Smooth muscle cell (in vitro differentiated cells): ENCODE results near the gene PGM2L1. TPM values are rescaled to one million over a fixed set of nuclear protein-coding genes. Genes with fewer than 3 reads are reported as not detected.

Source experiments
- DNase-seq: peaks from one replicate; lab custom pipeline; 2025; ENCODE audit not compliant: unreplicated experiment; lab: John Stamatoyannopoulos, UW
- H2AFZ ChIP-seq: fragments of 200-600 bp; sonication (generic); 2 replicates; pipeline ENCODE4 v1.6.0; 2016; ENCODE audit warnings: antibody characterized with exemption, low read depth, mild to moderate bottlenecking
- H3F3A ChIP-seq: fragments of 200-600 bp; sonication (generic); 2 replicates; pipeline ENCODE4 v1.6.0; 2017; ENCODE audit warnings: antibody characterized with exemption, low read depth
- H3K27ac ChIP-seq: fragments of 200-600 bp; sonication (generic); 2 replicates; pipeline ENCODE4 v1.5.1; 2016; ENCODE audit warnings: low read depth, mild to moderate bottlenecking
- H3K27me3 ChIP-seq: fragments of 200-600 bp; sonication (generic); 2 replicates; pipeline ENCODE4 v1.6.1; 2016; ENCODE audit warnings: low read depth, mild to moderate bottlenecking
- H3K36me3 ChIP-seq: fragments of 200-600 bp; sonication (generic); 2 replicates; pipeline ENCODE4 v1.5.1; 2016; ENCODE audit warnings: low read depth
- H3K4me1 ChIP-seq: fragments of 200-600 bp; sonication (generic); 2 replicates; pipeline ENCODE4 v1.5.1; 2016; ENCODE audit warnings: low read depth
- H3K4me2 ChIP-seq: fragments of 200-600 bp; sonication (generic); 2 replicates; pipeline ENCODE4 v1.6.0; 2016; ENCODE audit warnings: mild to moderate bottlenecking
- H3K4me3 ChIP-seq: fragments of 200-600 bp; sonication (generic); 2 replicates; pipeline ENCODE4 v1.5.1; 2016; ENCODE audit warnings: mild to moderate bottlenecking
- H3K79me2 ChIP-seq: fragments of 200-600 bp; sonication (generic); 2 replicates; pipeline ENCODE4 v1.6.0; 2016; ENCODE audit warnings: low read depth, mild to moderate bottlenecking
- H3K9ac ChIP-seq: fragments of 200-600 bp; sonication (generic); 2 replicates; pipeline ENCODE4 v1.6.0; 2016; ENCODE audit warnings: low read depth
- H3K9me3 ChIP-seq: fragments of 200-600 bp; sonication (generic); replicated peaks from 2 replicates; pipeline ENCODE4 v1.5.1; 2016; ENCODE audit warnings: low read depth
- H4K20me1 ChIP-seq: fragments of 200-600 bp; sonication (generic); 2 replicates; pipeline ENCODE4 v1.6.0; 2016; ENCODE audit warnings: low read depth
- WGBS: methylation state at CpG from one replicate; pipeline ENCODE4 v1.1.7; 2016; ENCODE audit warnings: low lambda C conversion rate; 5-methylcytosine and 5-hydroxymethylcytosine counted together
- polyA plus RNA-seq: library from polyadenylated mRNA; unstranded; fragments of >200 nt; fragmentation: Nextera tagmentation; extraction: Ambion mirVana; gene quantifications from 2 replicates; pipeline ENCODE4 v1.2.1, GENCODE V29; 2016
- total RNA-seq: library from RNA; depleted of rRNA; stranded (reverse); fragments of >200 nt; gene quantifications from 2 replicates; pipeline ENCODE4 v1.2.3, GENCODE V29; 2014
- TF ChIP-seq, protein P1 (sequence below): fragments of 200-600 bp; sonication (generic); IDR thresholded peaks from 2 replicates; pipeline ENCODE4 v1.5.1; 2017; ENCODE audit warnings: borderline replicate concordance, mild to moderate bottlenecking, antibody characterized with exemption; ENCODE audit not compliant: insufficient read depth, poor library complexity, severe bottlenecking

PGM2L1 gene
- total and polyA plus RNA-seq, 2 experiments from 2014 or later, result 6.7 to 17.5 TPM

GRCh38 chr11:74297484-74297883, 100.7 kb downstream of the PGM2L1 start:
- WGBS, result 100% methylated on average over 1 of the region's 1 CpG
- Histone ChIP-seq H3K36me3 (no peaks in the 10 kb centered on the region), H4K20me1 (no peaks in the 10 kb centered on the region), H3K79me2 (no peaks in the 10 kb centered on the region), H3K4me2 (no peak overlapping the region), H3F3A (no peaks in the 10 kb centered on the region), H3K4me3 (no peak overlapping the region), H3K4me1 (no peaks in the 10 kb centered on the region), H3K9ac (no peak overlapping the region), H3K27me3 (no peaks in the 10 kb centered on the region), H2AFZ (no peak overlapping the region), H3K27ac (no peak overlapping the region), H3K9me3 (no peaks in the 10 kb centered on the region)
- TF ChIP-seq, protein P1, sequence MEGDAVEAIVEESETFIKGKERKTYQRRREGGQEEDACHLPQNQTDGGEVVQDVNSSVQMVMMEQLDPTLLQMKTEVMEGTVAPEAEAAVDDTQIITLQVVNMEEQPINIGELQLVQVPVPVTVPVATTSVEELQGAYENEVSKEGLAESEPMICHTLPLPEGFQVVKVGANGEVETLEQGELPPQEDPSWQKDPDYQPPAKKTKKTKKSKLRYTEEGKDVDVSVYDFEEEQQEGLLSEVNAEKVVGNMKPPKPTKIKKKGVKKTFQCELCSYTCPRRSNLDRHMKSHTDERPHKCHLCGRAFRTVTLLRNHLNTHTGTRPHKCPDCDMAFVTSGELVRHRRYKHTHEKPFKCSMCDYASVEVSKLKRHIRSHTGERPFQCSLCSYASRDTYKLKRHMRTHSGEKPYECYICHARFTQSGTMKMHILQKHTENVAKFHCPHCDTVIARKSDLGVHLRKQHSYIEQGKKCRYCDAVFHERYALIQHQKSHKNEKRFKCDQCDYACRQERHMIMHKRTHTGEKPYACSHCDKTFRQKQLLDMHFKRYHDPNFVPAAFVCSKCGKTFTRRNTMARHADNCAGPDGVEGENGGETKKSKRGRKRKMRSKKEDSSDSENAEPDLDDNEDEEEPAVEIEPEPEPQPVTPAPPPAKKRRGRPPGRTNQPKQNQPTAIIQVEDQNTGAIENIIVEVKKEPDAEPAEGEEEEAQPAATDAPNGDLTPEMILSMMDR, result no peak
- no peak for DNase-seq

DNA sequence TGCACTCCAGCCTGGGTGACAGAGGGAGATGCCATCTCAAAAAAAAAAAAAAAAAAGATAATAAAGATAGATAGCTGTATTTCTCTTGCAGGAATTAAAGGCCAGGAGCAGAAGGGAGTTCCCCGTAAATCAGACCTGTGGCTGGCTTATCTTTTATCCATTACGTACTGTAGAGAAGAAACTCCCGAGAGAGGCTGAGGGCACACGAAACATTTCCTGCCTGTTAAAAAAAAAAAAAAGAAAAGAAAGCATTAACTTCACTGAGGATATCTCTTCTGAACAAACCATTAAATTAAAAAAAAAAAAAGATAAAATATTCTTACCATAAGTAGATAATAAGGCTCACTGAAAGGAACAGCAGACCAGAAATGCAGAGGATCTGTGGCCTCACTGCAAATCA, 109.3 kb downstream of the PGM2L1 start:
- no peak for DNase-seq
- Histone ChIP-seq H3K79me2 (no peaks in the 10 kb centered on the region), H3K27ac (peak overlapping the region; percentile 66), H2AFZ (no peak overlapping the region), H3F3A (no peaks in the 10 kb centered on the region), H3K4me1 (no peaks in the 10 kb centered on the region), H3K4me2 (peak overlapping the region; percentile 27), H3K4me3 (no peak overlapping the region), H3K9me3 (no peaks in the 10 kb centered on the region), H3K27me3 (no peaks in the 10 kb centered on the region), H4K20me1 (no peaks in the 10 kb centered on the region), H3K36me3 (no peaks in the 10 kb centered on the region), H3K9ac (no peak overlapping the region)
- TF ChIP-seq, protein P1, result no peak
- 50% methylated on average over 4 of the region's 4 CpGs for WGBS

GRCh38 chr11:74288161-74288560, 110.1 kb downstream of the PGM2L1 start:
- Histone ChIP-seq H3K4me2 (peak overlapping the region; percentile 27), H3K27ac (peak overlapping the region; percentile 66), H4K20me1 (no peaks in the 10 kb centered on the region), H2AFZ (no peak overlapping the region), H3K36me3 (no peaks in the 10 kb centered on the region), H3F3A (no peaks in the 10 kb centered on the region), H3K9me3 (no peaks in the 10 kb centered on the region), H3K4me1 (no peaks in the 10 kb centered on the region), H3K79me2 (no peaks in the 10 kb centered on the region), H3K9ac (no peak overlapping the region), H3K27me3 (no peaks in the 10 kb centered on the region), H3K4me3 (no peak overlapping the region)
- TF ChIP-seq, protein P1, result no peak
- WGBS, result 0% methylated on average over 1 of the region's 1 CpG
- no peak for DNase-seq

DNA sequence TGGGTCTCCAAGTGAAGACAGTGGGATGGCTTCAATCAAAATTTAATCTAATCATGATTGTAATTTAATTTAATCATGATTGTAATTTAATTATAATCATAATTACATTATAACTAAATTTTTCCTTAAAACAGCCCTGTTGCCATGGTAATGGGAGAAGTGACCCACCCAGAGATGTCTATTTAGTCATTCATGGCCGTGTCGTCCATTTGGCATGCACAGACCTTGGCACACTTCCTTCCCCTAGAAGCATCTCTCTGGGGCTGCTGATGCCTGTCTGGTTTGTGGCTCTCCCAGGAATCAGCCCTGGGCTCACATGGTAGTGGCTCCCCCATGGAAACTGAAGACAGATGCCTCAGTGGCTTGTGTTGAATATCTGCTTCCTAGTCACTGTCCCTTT, 113.8 kb downstream of the PGM2L1 start:
- 85% methylated on average over 2 of the region's 2 CpGs for WGBS
- DNase-seq, result no peak
- Histone ChIP-seq H3K9ac (no peak overlapping the region), H3K79me2 (no peaks in the 10 kb centered on the region), H3K27me3 (no peaks in the 10 kb centered on the region), H3K4me1 (peaks cover 3% of the 10 kb centered on the region), H3K27ac (no peak overlapping the region), H3K4me2 (no peak overlapping the region), H3K9me3 (no peaks in the 10 kb centered on the region), H3F3A (peaks cover 2% of the 10 kb centered on the region), H3K4me3 (no peak overlapping the region), H4K20me1 (no peaks in the 10 kb centered on the region), H3K36me3 (no peaks in the 10 kb centered on the region), H2AFZ (no peak overlapping the region)
- TF ChIP-seq, protein P1, result no peak
